Measurements from ENCODE around the gene BLTP2.

Gene BLTP2

GRCh38 chr17:28644787-28645575 lies at the start of gene BLTP2:
BLTP2 (minus strand) TSS chr17:28645158; CDS start chr17:28645056, 102 bp downstream.
- Histone ChIP-seq H3K27me3 (ENCODE audit: insufficient read depth, low read length) (no peaks in the 10 kb centered on the region), H3K4me3 (ENCODE audit: low read length) (peak within 1 kb of the TSS; percentile 89), H3K9ac (ENCODE audit: low read depth, low read length) (peak within 1 kb of the TSS; percentile 84), H3K36me3 (ENCODE audit: insufficient read depth, low read depth, low read length) (peaks cover 49% of the 10 kb centered on the region), H3K4me1 (ENCODE audit: insufficient read depth, low read length) (peaks cover 5% of the 10 kb centered on the region; the same call in 1 of the 2 replicates), H3K27ac (ENCODE audit: low read length) (peak within 1 kb of the TSS; percentile 61), H3K9me3 (ENCODE audit: insufficient read depth, low read depth, low read length) (no peaks in the 10 kb centered on the region)

DNA sequence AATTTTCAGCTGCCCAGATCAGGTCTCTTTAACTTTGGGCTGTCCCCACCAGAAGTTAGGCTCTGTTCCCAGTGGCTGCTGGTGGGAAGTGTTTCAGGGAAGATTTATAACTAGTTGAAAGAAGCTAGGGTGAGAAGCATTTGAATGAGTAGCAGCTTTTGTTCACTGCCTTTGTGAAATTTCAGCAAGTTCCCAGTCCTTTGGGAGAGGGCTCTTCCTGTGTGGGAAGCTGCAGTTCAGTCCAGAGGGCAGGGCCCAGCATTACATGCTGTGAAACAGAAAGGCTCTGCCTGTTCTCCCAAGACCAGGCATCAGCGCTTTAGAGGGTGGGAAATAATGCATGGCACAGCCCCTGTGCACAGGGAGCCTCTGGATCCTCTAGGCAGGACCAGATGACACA lies 48.9 kb upstream of the BLTP2 start:
- H3K36me3 ChIP-seq (ENCODE audit: insufficient read depth, low read depth, low read length): peaks cover 91% of the 10 kb centered on the region
- H3K27ac ChIP-seq (ENCODE audit: low read length): no peak overlapping the region
- no peaks in the 10 kb centered on the region for H3K27me3 ChIP-seq (ENCODE audit: insufficient read depth, low read length)
- H3K9ac ChIP-seq (ENCODE audit: low read depth, low read length): no peak overlapping the region
- no peaks in the 10 kb centered on the region for H3K9me3 ChIP-seq (ENCODE audit: insufficient read depth, low read depth, low read length)
- H3K4me3 ChIP-seq (ENCODE audit: low read length): no peak overlapping the region
- H3K4me1 ChIP-seq (ENCODE audit: insufficient read depth, low read length): no peaks in the 10 kb centered on the region

- Histone ChIP-seq H3K9ac (ENCODE audit: low read depth, low read length) (no peak overlapping the region), H3K27me3 (ENCODE audit: insufficient read depth, low read length) (no peaks in the 10 kb centered on the region), H3K36me3 (ENCODE audit: insufficient read depth, low read depth, low read length) (peaks cover 90% of the 10 kb centered on the region), H3K4me1 (ENCODE audit: insufficient read depth, low read length) (no peaks in the 10 kb centered on the region), H3K4me3 (ENCODE audit: low read length) (no peak overlapping the region), H3K27ac (ENCODE audit: low read length) (no peak overlapping the region), H3K9me3 (ENCODE audit: insufficient read depth, low read depth, low read length) (no peaks in the 10 kb centered on the region)
Measured at GRCh38 chr17:28689011-28689410, 44.1 kb upstream of the BLTP2 start.

DNA sequence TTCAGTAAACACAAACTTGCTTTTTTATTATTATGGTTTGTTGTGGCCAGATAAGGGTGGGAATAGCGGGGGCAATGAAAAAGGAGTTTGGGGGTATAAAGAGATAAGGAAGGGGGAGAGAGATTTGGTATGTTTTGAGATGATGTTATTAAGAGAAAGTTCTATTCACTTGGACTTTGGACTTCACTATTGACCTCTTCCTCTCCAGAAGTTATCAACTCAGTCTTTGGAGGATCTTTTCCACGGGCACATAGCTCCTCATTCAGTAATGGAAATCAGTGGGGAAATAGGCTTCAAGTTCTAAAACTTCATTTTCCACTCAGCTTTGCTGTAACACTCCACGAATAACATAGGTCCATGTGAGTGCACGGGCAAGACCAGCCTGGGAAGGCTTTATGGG lies 43.5 kb upstream of the BLTP2 start:
- Histone ChIP-seq H3K4me1 (ENCODE audit: insufficient read depth, low read length) (no peaks in the 10 kb centered on the region), H3K4me3 (ENCODE audit: low read length) (no peak overlapping the region), H3K9ac (ENCODE audit: low read depth, low read length) (no peak overlapping the region), H3K27me3 (ENCODE audit: insufficient read depth, low read length) (no peaks in the 10 kb centered on the region), H3K36me3 (ENCODE audit: insufficient read depth, low read depth, low read length) (peaks cover 89% of the 10 kb centered on the region), H3K27ac (ENCODE audit: low read length) (no peak overlapping the region), H3K9me3 (ENCODE audit: insufficient read depth, low read depth, low read length) (no peaks in the 10 kb centered on the region)

- no peaks in the 10 kb centered on the region for H3K9me3 ChIP-seq (ENCODE audit: insufficient read depth, low read depth, low read length)
- H3K27me3 ChIP-seq (ENCODE audit: insufficient read depth, low read length): no peaks in the 10 kb centered on the region
- no peak overlapping the region for H3K4me3 ChIP-seq (ENCODE audit: low read length)
- H3K36me3 ChIP-seq (ENCODE audit: insufficient read depth, low read depth, low read length): peaks cover 99% of the 10 kb centered on the region
- H3K4me1 ChIP-seq (ENCODE audit: insufficient read depth, low read length): no peaks in the 10 kb centered on the region
- no peak overlapping the region for H3K9ac ChIP-seq (ENCODE audit: low read depth, low read length)
- no peak overlapping the region for H3K27ac ChIP-seq (ENCODE audit: low read length)
Measured at GRCh38 chr17:28686296-28686695, 41.3 kb upstream of the BLTP2 start.

GRCh38 chr17:28685366-28685765 lies 40.4 kb upstream of the BLTP2 start:
- Histone ChIP-seq H3K4me1 (ENCODE audit: insufficient read depth, low read length) (no peaks in the 10 kb centered on the region), H3K9me3 (ENCODE audit: insufficient read depth, low read depth, low read length) (no peaks in the 10 kb centered on the region), H3K9ac (ENCODE audit: low read depth, low read length) (no peak overlapping the region), H3K36me3 (ENCODE audit: insufficient read depth, low read depth, low read length) (peaks cover 99% of the 10 kb centered on the region), H3K27ac (ENCODE audit: low read length) (no peak overlapping the region), H3K27me3 (ENCODE audit: insufficient read depth, low read length) (no peaks in the 10 kb centered on the region), H3K4me3 (ENCODE audit: low read length) (no peak overlapping the region)

DNA sequence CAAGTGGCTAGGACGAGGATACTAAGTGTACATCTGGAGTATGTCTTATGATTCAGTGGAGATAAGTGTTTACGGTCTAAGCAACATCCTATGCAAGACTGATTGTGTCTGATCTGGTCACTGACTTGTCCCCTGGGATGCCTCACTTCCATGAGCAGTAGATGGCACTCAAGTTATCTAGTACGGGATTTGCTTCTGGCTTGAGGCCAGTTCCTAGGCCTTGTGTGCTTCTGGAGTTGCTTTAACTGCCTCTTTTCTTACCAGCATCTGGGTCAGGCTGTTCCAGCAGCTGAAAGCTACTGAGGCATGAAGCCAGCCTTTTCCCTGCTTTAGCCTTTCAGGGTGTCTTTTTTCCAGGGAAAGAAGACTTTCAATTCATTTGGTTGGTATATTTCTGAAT lies 40.0 kb upstream of the BLTP2 start:
- H3K27me3 ChIP-seq (ENCODE audit: insufficient read depth, low read length): no peaks in the 10 kb centered on the region
- H3K27ac ChIP-seq (ENCODE audit: low read length): no peak overlapping the region
- no peak overlapping the region for H3K9ac ChIP-seq (ENCODE audit: low read depth, low read length)
- H3K4me3 ChIP-seq (ENCODE audit: low read length): no peak overlapping the region
- H3K36me3 ChIP-seq (ENCODE audit: insufficient read depth, low read depth, low read length): peaks cover 97% of the 10 kb centered on the region
- H3K9me3 ChIP-seq (ENCODE audit: insufficient read depth, low read depth, low read length): no peaks in the 10 kb centered on the region
- no peaks in the 10 kb centered on the region for H3K4me1 ChIP-seq (ENCODE audit: insufficient read depth, low read length)

GRCh38 chr17:28682655-28683054 lies 37.7 kb upstream of the BLTP2 start:
- Histone ChIP-seq H3K36me3 (ENCODE audit: insufficient read depth, low read depth, low read length) (peaks cover 97% of the 10 kb centered on the region), H3K27me3 (ENCODE audit: insufficient read depth, low read length) (no peaks in the 10 kb centered on the region), H3K4me1 (ENCODE audit: insufficient read depth, low read length) (no peaks in the 10 kb centered on the region), H3K9ac (ENCODE audit: low read depth, low read length) (no peak overlapping the region), H3K9me3 (ENCODE audit: insufficient read depth, low read depth, low read length) (no peaks in the 10 kb centered on the region), H3K4me3 (ENCODE audit: low read length) (no peak overlapping the region), H3K27ac (ENCODE audit: low read length) (no peak overlapping the region)

- Histone ChIP-seq H3K9ac (ENCODE audit: low read depth, low read length) (no peak overlapping the region), H3K36me3 (ENCODE audit: insufficient read depth, low read depth, low read length) (peaks cover 99% of the 10 kb centered on the region), H3K4me1 (ENCODE audit: insufficient read depth, low read length) (no peaks in the 10 kb centered on the region), H3K27me3 (ENCODE audit: insufficient read depth, low read length) (no peaks in the 10 kb centered on the region), H3K9me3 (ENCODE audit: insufficient read depth, low read depth, low read length) (no peaks in the 10 kb centered on the region), H3K27ac (ENCODE audit: low read length) (no peak overlapping the region), H3K4me3 (ENCODE audit: low read length) (no peak overlapping the region)
Measured at GRCh38 chr17:28675980-28676379, 31.0 kb upstream of the BLTP2 start.

- H3K27ac ChIP-seq (ENCODE audit: low read length): no peak overlapping the region
- H3K4me1 ChIP-seq (ENCODE audit: insufficient read depth, low read length): no peaks in the 10 kb centered on the region
- H3K9me3 ChIP-seq (ENCODE audit: insufficient read depth, low read depth, low read length): no peaks in the 10 kb centered on the region
- H3K27me3 ChIP-seq (ENCODE audit: insufficient read depth, low read length): no peaks in the 10 kb centered on the region
- peaks cover 99% of the 10 kb centered on the region for H3K36me3 ChIP-seq (ENCODE audit: insufficient read depth, low read depth, low read length)
- H3K4me3 ChIP-seq (ENCODE audit: low read length): no peak overlapping the region
- no peak overlapping the region for H3K9ac ChIP-seq (ENCODE audit: low read depth, low read length)
Measured at GRCh38 chr17:28675490-28675889, 30.5 kb upstream of the BLTP2 start.

GRCh38 chr17:28669918-28670317 lies 25.0 kb upstream of the BLTP2 start:
- Histone ChIP-seq H3K4me3 (ENCODE audit: low read length) (no peak overlapping the region), H3K9ac (ENCODE audit: low read depth, low read length) (no peak overlapping the region), H3K9me3 (ENCODE audit: insufficient read depth, low read depth, low read length) (no peaks in the 10 kb centered on the region), H3K36me3 (ENCODE audit: insufficient read depth, low read depth, low read length) (peaks cover 80% of the 10 kb centered on the region), H3K27ac (ENCODE audit: low read length) (no peak overlapping the region), H3K4me1 (ENCODE audit: insufficient read depth, low read length) (no peaks in the 10 kb centered on the region), H3K27me3 (ENCODE audit: insufficient read depth, low read length) (no peaks in the 10 kb centered on the region)

DNA sequence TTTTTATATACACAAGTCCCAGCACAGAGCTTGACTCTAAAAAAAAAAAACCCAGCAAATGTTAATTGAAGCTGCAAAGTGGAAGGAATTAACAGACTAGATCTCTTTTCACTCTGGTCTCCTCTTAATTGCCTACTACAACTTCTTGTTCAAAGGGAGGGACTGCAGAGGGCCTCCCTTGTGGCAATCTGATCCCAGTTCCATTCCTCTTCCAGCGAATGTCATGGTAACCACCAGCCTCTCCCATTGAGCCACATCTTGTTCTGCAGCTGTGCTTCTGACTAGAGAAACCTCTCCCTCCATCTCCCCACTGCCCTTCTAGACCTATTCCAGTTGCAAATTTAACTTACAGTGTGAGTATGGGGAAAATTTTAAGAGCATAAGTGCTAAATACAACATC lies 22.9 kb upstream of the BLTP2 start:
- H3K4me1 ChIP-seq (ENCODE audit: insufficient read depth, low read length): peaks cover 6% of the 10 kb centered on the region; the same call in 1 of the 2 replicates
- H3K9me3 ChIP-seq (ENCODE audit: insufficient read depth, low read depth, low read length): no peaks in the 10 kb centered on the region
- H3K9ac ChIP-seq (ENCODE audit: low read depth, low read length): no peak overlapping the region; the same call in 1 of the 2 replicates
- no peaks in the 10 kb centered on the region for H3K27me3 ChIP-seq (ENCODE audit: insufficient read depth, low read length)
- no peak overlapping the region for H3K4me3 ChIP-seq (ENCODE audit: low read length)
- H3K27ac ChIP-seq (ENCODE audit: low read length): no peak overlapping the region
- H3K36me3 ChIP-seq (ENCODE audit: insufficient read depth, low read depth, low read length): peaks cover 61% of the 10 kb centered on the region

All from iPS-20b (cell line).